Amniotic epithelial cell (primary cell): ENCODE data around the gene TPSD1.
"Not testable (repeated sequence)": the region's sequence is repeated elsewhere in the genome, so short reads cannot be mapped to it uniquely, and the experiment has no call there.

Experiments
- DNase-seq: peaks from one replicate; pipeline ENCODE4 v3.0.0-alpha.2; 2010; ENCODE audit warnings: low read depth

TPSD1 gene

DNA sequence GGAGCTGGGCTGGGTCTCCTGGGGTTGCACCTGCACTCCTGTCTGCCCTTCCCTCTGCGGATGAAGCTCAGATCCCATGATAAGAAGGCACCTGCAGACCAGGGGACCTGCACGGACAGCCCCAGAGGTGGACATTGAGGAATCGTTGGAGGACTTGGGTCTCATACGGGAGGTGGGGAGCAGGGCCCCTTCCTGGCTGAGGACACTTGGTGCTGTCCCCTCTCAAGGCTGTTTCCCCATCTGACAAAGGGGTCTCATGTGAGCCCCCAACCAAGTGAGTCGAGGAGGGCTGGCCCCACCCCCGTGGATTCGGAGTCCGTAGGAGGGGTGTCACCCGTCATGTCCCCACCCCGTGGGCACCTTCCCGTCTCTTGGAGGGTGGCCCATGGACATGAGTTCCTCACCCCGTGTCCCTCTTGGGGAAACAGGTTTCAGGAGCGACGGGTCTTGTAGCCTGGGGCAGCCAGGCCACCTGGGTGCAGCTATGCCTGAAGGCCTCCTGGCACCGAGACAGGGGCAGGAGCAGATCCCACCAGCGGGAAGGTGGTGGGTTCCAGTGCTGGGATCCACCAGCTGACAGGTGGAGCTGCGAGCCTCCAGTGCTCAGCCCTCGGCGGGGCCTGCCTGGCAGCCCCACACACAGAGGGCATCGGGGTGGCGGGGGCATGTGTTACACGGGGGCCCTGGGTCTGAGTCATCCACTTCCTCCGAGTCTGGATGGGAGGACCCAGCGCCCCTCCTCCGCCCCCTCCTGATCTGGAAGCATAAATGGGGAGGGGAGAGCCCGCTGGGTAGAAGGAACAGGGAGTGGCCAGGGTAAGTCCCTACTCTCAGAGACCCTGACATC lies at the start of gene TPSD1:
TSS of gene TPSD1 (plus strand) at position 794 of the 847 bp plus-strand sequence. CDS start 212 bp downstream, outside the sequence.
- not testable (repeated sequence) for DNase-seq

DNA sequence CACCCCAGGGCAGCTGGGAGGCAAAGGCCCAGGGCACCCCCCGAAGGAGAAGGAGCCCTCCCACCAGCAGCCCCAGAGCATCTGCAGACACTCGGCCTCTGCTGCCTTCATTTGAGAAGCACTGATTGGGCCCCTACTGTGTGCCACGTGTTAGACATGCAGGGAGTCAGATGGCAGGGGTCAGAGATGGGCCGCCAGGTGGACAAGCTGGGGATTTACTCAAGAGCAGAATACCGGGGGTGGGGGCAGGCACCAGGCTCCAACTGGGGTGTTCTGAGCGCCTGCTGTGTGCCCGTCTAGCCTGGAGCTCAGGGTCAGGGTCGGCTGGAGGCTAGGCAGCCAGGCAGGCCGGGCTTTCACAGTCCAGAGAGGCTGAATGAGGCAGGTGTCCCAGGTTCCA lies 49.5 kb upstream of the TPSD1 start:
- DNase-seq: no peak

DNA sequence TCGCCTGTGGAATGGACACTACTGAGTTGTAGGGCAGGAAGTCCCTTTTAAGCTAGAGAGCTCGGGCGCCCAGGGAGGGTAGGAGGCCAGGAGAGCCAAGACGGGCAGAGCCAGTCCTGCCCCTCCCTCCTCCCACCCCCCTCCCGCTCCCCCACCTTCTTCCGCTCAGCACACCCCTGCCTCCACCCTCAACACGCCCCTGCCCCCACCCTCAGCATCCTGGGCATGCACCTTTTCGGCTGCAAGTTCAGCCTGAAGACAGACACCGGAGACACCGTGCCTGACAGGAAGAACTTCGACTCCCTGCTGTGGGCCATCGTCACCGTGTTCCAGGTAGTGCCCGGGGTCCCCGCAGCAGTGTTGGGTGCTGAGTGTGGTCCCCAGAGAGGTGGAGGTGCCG lies 49.1 kb upstream of the TPSD1 start:
- DNase-seq: no peak

DNA sequence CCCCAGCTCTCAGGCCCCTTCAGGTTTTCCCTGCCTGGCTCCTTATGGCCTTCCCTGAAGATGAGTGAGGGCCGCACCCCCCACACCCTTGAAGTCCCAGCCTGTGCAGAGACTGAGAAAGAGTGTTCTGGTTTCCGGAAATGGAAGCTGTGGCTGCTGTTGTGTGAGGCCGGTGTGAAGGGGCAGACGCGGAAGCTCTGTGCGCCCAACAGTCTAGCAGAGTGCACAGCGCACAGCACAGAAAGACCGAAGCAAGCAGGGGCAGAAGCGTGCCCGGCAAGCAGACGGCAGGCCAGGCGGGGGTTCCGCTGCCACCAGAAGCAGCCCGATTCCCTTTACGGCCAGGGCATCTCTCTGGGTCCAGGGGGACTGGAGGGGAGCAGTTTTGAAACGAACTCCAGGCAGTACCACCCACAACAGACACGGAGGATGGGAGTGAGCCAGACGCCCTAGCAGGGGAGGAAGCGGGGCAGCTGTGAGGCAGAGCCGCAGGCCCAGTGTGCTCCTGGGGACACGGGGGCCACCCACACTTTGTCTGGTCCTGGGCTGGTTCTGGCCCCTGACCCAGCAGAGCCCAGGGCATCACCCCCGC lies 47.5 kb upstream of the TPSD1 start:
- DNase-seq: no peak

DNA sequence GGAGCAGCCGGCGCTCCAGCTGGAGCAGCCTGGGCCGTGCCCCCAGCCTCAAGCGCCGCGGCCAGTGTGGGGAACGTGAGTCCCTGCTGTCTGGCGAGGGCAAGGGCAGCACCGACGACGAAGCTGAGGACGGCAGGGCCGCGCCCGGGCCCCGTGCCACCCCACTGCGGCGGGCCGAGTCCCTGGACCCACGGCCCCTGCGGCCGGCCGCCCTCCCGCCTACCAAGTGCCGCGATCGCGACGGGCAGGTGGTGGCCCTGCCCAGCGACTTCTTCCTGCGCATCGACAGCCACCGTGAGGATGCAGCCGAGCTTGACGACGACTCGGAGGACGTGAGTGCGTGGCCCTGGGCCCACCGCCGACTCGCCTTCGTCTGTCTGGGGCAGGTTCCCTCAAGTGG lies 46.8 kb upstream of the TPSD1 start:
- no peak for DNase-seq

DNA sequence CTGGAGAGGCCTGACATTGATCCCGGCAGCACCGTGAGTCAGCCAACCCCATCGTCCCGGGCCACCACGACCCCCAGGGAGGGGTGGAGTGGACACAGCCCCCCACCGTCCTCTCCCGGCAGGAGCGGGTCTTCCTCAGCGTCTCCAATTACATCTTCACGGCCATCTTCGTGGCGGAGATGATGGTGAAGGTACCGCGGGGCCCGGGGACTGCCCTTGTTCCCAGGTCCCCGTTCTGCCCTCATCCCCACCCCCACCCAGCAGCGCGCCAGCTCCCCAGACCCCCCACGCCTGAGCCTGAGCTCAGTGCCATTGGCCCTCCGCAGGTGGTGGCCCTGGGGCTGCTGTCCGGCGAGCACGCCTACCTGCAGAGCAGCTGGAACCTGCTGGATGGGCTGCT lies 45.4 kb upstream of the TPSD1 start:
- no peak for DNase-seq

DNA sequence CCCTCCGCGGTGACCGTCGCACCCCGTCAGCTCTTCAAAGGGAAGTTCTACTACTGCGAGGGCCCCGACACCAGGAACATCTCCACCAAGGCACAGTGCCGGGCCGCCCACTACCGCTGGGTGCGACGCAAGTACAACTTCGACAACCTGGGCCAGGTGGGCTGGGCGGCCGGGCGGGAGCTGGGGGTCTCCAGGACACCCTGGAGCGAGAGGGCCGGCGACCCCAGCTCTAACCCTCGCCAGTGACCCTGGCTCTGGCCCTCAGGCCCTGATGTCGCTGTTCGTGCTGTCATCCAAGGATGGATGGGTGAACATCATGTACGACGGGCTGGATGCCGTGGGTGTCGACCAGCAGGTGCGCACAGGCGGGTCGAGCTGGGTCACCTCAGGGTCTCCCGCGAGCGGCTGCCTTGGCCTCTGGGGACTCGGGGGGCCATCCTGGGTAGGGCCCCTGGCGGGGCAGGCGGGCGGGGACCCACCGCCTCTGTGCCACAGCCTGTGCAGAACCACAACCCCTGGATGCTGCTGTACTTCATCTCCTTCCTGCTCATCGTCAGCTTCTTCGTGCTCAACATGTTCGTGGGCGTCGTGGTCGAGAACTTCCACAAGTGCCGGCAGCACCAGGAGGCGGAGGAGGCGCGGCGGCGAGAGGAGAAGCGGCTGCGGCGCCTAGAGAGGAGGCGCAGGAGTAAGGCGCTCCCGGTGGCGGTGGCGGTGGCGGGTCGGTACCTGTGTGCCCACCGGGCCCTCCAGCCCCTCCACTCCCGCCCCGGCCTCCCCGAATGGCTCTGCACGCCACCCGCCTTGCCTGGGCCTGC lies 44.2 kb upstream of the TPSD1 start:
- DNase-seq: no peak

DNA sequence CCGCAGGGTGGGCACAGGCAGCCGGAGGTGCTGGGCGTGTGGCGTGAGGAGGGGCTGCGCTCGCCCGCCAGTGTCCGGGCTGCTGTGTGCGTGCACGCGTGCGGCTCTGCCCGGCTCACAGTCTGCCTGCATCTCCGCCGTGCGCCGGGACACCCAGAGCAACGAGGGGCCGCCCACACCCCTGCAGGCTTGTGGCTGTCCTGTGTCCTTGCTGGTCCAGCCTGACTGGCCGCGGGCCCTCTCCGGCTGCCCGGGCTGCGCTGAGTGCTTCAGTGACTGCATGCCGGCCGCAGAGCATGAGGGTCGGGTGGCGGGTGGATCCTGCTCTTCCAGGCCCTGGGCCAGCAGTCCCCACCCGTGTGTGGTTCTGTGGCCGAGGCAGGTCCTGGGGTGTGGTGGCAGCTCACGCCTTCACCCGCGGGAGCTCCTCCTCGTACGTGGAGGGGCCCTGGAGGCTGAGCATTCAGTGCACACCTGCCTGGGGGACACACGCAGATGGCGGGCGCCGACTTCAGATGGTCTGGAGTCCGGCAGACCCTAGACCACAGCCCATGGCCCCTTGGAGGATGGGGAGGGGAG lies 43.2 kb upstream of the TPSD1 start:
- no peak for DNase-seq

DNA sequence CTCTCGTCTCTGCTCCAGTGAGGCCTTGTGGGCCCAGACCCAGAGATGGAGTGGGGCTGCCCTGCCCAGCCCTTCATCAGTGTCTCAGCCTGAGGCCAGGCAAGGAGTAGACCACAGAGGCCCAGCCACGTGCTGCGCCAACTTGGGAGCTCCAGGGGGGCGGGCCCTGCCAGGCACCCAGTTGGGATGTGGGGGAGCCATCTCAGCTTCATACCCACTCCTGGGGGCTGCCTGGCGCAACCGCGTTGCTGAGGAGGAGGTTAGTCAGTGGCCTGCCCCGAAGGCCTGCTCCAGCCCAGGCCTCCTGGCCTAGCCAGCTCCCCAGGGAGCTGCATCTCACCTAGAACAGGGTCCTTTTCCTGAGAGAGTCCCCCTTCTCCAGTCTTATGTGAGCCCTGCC lies 42.6 kb upstream of the TPSD1 start:
- DNase-seq: no peak

DNA sequence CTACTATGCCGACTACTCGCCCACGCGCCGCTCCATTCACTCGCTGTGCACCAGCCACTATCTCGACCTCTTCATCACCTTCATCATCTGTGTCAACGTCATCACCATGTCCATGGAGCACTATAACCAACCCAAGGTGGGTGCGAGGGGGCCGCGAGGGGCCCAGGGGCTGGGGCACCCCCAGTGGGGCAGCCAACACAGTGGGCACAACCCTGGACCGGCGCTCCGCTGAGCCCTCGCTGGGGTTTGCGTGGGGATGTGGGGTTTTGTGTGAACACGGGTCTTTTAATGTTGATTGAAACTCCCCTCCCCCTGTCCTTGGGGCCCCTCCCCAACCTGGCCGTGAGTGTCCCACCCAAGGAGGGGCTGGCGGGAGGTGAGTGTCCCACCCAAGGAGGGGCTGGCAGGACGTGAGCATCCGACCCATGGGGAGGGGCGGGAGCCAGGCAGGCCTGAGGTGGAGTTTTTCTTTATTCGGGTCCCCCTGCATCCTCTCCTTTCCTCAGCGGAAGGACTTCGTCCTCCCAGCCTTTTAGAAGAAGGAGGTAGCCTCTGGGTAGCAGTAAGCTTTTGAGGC lies 42.0 kb upstream of the TPSD1 start:
- DNase-seq: no peak

DNA sequence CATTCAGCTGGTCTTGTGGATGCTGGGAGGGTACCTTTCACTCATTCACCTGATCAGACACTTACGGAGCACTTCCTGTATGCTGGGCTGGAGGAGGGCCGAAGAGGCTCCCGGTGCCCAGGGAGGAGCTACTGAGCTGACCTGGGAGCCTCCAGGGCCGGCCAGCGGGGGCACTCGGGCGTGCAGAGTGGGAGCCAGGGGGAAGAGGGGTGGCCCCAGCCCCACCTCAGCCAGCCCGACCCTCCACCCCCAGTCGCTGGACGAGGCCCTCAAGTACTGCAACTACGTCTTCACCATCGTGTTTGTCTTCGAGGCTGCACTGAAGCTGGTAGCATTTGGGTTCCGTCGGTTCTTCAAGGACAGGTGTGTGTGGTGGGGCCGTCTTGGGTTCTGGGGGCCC lies 41.1 kb upstream of the TPSD1 start:
- DNase-seq: no peak

DNA sequence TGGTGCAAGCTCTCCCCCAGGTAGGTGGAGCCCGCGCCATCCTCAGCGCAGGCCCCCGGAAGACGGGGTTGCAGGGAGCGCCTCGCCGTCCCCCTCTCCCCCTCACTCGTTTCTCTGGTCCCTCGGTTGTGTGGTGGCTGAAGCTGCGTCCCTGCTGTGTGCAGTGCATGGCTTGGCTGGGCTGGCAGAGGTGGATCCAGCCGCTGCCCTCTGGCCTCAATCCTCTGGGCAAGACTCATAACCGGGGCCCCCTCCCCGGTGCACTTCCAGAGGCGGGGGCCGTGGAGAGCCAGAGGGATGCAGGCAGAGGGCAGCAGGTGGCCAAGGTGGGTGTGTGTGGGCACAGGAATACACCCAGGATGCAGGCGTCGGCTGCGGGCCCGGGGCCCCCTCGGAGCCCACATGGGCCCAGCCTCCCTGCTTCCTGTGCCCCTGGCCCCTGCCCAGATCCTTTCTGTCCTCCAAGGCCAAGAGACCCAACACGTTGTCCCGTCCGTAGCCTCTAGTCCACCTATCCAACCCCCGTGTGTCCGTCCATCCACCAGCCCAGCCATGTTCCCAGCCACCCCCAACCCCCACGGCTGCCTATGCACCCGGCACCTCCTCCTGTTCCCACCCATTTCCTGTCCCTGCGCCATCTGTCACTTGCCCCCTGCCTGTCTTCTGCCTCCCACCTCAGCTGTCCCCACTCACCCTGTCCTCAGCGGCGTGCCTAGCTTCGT lies 40.1 kb upstream of the TPSD1 start:
- DNase-seq: no peak

DNA sequence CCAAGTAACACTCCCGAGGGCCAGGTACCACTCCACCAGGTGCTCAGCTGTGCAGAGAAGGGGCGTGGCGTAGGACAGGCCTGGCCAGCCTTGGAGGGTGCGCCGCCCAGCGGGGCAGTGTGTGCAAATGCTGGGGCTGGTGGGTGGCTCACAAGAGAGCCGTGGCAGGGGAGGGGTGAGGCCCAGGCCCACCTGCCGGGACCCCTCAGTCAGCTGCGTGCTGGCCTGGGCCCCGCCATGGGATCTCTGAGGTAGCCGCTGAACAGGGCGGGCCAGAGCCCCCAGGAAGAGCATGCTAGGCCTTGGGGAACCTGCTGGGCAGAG lies 39.6 kb upstream of the TPSD1 start:
- no peak for DNase-seq

DNA sequence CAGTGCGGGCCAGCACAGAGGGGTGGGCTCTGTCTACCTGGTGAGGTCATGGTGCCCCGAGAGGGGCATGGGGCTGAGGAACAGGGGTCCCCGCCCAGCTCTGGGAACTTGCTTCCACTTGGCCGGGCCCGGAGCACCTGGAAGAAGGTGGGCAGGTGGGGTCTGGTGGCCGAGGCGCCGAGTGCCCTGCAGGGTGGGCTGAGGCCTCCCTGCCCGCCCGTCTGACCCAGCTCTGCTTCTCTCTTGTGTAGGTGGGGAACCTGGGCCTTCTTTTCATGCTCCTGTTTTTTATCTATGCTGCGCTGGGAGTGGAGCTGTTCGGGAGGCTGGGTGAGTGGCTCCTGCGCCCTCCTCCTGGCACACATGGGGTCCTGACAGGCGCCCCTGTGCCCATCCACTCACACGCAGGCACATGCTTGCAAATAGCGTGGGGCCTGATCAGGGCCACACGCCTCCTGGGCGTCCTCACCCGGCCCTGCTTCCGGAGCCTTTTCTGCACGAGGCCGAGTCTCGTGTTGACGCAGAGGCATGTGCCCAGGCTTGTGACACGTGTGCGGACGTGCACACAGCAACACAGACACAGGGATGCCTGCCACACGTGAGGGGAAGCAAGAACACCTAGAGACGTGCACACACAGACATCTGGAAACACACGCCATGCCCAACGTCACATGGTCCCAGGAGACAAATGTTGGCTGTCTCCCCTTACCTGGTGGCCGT lies 39.0 kb upstream of the TPSD1 start:
- DNase-seq: no peak

DNA sequence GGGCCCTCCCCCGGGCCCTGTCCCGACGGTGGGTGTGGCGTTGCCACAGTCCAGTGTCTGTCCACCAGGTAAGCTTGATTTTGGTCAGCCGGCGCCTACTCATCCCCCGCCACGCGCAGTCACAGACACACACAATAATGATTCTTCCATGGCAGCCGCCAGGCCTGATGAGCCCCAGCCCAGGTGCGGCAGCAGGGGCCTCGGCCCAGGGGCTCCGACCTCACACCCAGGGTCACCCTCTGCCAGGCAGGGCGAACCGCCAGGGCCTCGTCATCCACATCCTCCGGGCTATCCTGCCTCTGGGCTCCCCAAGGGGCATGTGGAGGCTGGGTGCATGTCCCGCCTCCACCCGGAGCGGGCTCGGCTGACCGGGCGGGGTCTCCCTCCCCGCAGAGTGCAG lies 38.3 kb upstream of the TPSD1 start:
- DNase-seq: no peak

DNA sequence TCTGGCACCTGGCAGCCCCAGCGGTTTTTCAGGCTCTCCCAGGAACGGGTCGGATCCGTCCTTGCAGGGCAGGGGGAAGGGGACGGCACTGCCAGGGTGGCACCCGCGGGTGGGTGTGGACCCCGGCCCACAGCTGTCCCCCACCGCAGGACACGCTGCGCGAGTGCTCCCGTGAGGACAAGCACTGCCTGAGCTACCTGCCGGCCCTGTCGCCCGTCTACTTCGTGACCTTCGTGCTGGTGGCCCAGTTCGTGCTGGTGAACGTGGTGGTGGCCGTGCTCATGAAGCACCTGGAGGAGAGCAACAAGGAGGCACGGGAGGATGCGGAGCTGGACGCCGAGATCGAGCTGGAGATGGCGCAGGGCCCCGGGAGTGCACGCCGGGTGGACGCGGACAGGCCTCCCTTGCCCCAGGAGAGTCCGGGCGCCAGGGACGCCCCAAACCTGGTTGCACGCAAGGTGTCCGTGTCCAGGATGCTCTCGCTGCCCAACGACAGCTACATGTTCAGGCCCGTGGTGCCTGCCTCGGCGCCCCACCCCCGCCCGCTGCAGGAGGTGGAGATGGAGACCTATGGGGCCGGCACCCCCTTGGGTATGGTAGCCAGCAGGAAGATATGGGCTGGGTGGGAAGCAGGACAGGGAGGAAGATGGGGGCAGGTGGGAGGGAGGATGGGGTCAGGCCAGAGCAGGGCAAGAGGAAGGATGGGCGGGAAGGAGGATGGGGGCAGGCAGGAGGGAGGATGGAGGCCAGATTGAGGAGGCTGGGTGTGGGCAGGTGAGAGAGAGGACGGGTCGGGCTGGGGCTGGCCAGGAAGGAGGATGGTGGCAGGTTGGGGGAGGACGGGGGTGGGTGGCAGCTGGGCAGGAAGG lies 37.6 kb upstream of the TPSD1 start:
- DNase-seq: no peak

DNA sequence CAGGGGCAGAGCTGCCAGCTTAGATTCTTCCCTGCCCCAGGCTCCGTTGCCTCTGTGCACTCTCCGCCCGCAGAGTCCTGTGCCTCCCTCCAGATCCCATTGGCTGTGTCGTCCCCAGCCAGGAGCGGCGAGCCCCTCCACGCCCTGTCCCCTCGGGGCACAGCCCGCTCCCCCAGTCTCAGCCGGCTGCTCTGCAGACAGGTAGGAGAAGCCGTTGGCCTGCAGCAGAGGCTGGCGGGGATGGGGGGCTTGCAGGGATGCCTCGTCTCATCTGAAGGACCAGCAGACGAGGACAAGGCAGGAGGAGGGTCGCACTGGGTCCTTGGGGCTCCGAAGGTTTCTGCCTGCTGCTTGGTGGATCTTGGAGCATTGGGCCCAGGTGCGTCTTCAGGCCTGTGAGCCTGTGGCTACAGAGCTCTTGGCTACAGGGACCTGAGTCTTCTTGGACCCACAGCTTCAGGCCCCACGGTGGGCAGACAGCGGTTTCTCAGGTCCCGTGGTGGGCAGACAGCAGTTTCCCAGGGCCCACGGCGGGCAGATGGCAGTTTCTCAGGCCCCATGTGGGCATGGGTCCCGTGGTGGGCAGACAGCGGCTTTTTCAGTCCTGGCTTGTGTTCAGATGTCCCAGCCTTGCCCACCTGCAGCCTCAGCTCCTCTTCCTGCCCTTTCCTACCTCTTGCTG lies 36.8 kb upstream of the TPSD1 start:
- no peak for DNase-seq

DNA sequence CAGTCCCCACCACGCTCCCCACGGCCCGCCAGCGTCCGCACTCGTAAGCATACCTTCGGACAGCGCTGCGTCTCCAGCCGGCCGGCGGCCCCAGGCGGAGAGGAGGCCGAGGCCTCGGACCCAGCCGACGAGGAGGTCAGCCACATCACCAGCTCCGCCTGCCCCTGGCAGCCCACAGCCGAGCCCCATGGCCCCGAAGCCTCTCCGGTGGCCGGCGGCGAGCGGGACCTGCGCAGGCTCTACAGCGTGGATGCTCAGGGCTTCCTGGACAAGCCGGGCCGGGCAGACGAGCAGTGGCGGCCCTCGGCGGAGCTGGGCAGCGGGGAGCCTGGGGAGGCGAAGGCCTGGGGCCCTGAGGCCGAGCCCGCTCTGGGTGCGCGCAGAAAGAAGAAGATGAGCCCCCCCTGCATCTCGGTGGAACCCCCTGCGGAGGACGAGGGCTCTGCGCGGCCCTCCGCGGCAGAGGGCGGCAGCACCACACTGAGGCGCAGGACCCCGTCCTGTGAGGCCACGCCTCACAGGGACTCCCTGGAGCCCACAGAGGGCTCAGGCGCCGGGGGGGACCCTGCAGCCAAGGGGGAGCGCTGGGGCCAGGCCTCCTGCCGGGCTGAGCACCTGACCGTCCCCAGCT lies 35.7 kb upstream of the TPSD1 start:
- no peak for DNase-seq
